Activated CD4-positive, alpha-beta T cell treated with anti-CD3 and anti-CD28 coated beads, Interleukin-10, Interleukin-2, amounts not matched to agents 100 ng/mL and 50 ng/mL, durations not matched to agents 16 hours and 8 hours (primary cell): ENCODE data around the gene CCDC178.
"Not testable (repeated sequence)": the region's sequence is repeated elsewhere in the genome, so short reads cannot be mapped to it uniquely, and the experiment has no call there.

ENCODE experiments used
- DNase-seq: peaks from one replicate; pipeline ENCODE4 v3.0.0-alpha.2; 2020

CCDC178 gene

GRCh38 chr18:33210575-33211189, 229.8 kb downstream of the CCDC178 start:
- DNase-seq, result peak; percentile 18

GRCh38 chr18:33205777-33206176, 234.7 kb downstream of the CCDC178 start:
- no peak for DNase-seq

- no peak for DNase-seq
Observed at GRCh38 chr18:33201509-33201926, 239.0 kb downstream of the CCDC178 start.

- DNase-seq, result no peak
Observed at GRCh38 chr18:33195795-33196194, 244.7 kb downstream of the CCDC178 start.

GRCh38 chr18:33194793-33195192, 245.7 kb downstream of the CCDC178 start:
- no peak for DNase-seq

- DNase-seq, result no peak
Observed at GRCh38 chr18:33184958-33185357, 255.6 kb downstream of the CCDC178 start.

- no peak for DNase-seq
Observed at GRCh38 chr18:33184175-33184574, 256.3 kb downstream of the CCDC178 start.

- no peak for DNase-seq
Observed at GRCh38 chr18:33183136-33183535, 257.4 kb downstream of the CCDC178 start.

- no peak for DNase-seq
Observed at GRCh38 chr18:33181016-33181415, 259.5 kb downstream of the CCDC178 start.

- DNase-seq, result no peak
Observed at GRCh38 chr18:33169218-33169617, 271.3 kb downstream of the CCDC178 start.

GRCh38 chr18:33164121-33164520, 276.4 kb downstream of the CCDC178 start:
- not testable (repeated sequence) for DNase-seq

GRCh38 chr18:33161131-33161530, 279.4 kb downstream of the CCDC178 start:
- no peak for DNase-seq

- no peak for DNase-seq
Observed at GRCh38 chr18:33159151-33159550, 281.4 kb downstream of the CCDC178 start.

- no peak for DNase-seq
Observed at GRCh38 chr18:33157893-33158292, 282.6 kb downstream of the CCDC178 start.

GRCh38 chr18:33156906-33157470, 283.5 kb downstream of the CCDC178 start:
- no peak for DNase-seq

GRCh38 chr18:33154049-33154448, 286.5 kb downstream of the CCDC178 start:
- no peak for DNase-seq

- DNase-seq, result no peak
Observed at GRCh38 chr18:33152376-33152775, 288.1 kb downstream of the CCDC178 start.

- DNase-seq, result not testable (repeated sequence)
Observed at GRCh38 chr18:33147811-33148210, 292.7 kb downstream of the CCDC178 start.

- DNase-seq, result no peak
Observed at GRCh38 chr18:33146014-33146413, 294.5 kb downstream of the CCDC178 start.

GRCh38 chr18:33135951-33136660, 304.4 kb downstream of the CCDC178 start:
- DNase-seq, result no peak

- no peak for DNase-seq
Observed at GRCh38 chr18:33132657-33133056, 307.9 kb downstream of the CCDC178 start.

GRCh38 chr18:33128581-33128980, 311.9 kb downstream of the CCDC178 start:
- no peak for DNase-seq

GRCh38 chr18:33123862-33124518, 316.5 kb downstream of the CCDC178 start:
- DNase-seq, result no peak

GRCh38 chr18:33116376-33116775, 324.1 kb downstream of the CCDC178 start:
- no peak for DNase-seq
